ENCODE measurements around the gene PCDHA4. TPM values are rescaled to one million over a fixed set of nuclear protein-coding genes. Genes with fewer than 3 reads are reported as not detected.
"Not testable (repeated sequence)": the region's sequence is repeated elsewhere in the genome, so short reads cannot be mapped to it uniquely, and the experiment has no call there.

The PCDHA4 gene
- polyA plus RNA-seq, 1 donor = 0.12 TPM

- DNase-seq = no peak
Observed at GRCh38 chr5:140821375-140822280, 14.8 kb downstream of the PCDHA4 start, which contains the start of gene PCDHA5. TSS of gene PCDHA5 (plus strand) at chr5:140821613.

- no peak for DNase-seq
Observed at GRCh38 chr5:140822281-140822629, 15.4 kb downstream of the PCDHA4 start.

GRCh38 chr5:140822969-140823368 is 16.1 kb downstream of the PCDHA4 start:
- DNase-seq = not testable (repeated sequence)

GRCh38 chr5:140823475-140823874 is 16.6 kb downstream of the PCDHA4 start:
- no peak for DNase-seq

- no peak for DNase-seq
Observed at GRCh38 chr5:140827704-140828361, 21.0 kb downstream of the PCDHA4 start, which contains the start of gene PCDHA6. TSS of gene PCDHA6 (plus strand) at chr5:140827960. CDS start at chr5:140828092, 132 bp downstream.

GRCh38 chr5:140828362-140828737 is 21.5 kb downstream of the PCDHA4 start:
- DNase-seq = no peak

GRCh38 chr5:140829511-140830501 is 22.9 kb downstream of the PCDHA4 start:
- DNase-seq = not testable (repeated sequence)

GRCh38 chr5:140833993-140834392 is 27.1 kb downstream of the PCDHA4 start, which contains the start of gene PCDHA7:
TSS of gene PCDHA7 (plus strand) at chr5:140834269. CDS start at chr5:140834384, 115 bp downstream.
- no peak for DNase-seq

- not testable (repeated sequence) for DNase-seq
Observed at GRCh38 chr5:140834439-140835008, 27.7 kb downstream of the PCDHA4 start.

GRCh38 chr5:140835622-140836510 is 29.0 kb downstream of the PCDHA4 start:
- no peak for DNase-seq

GRCh38 chr5:140840978-140841962 is 34.4 kb downstream of the PCDHA4 start, which contains the start of gene PCDHA8:
TSS of gene PCDHA8 (plus strand) at chr5:140841187. CDS start at chr5:140841322, 135 bp downstream.
- no peak for DNase-seq

GRCh38 chr5:140842798-140843733 is 36.2 kb downstream of the PCDHA4 start:
- no peak for DNase-seq

- DNase-seq = not testable (repeated sequence)
Observed at GRCh38 chr5:140848139-140849102, 41.6 kb downstream of the PCDHA4 start, which contains the start of gene PCDHA9. TSS of gene PCDHA9 (plus strand) at chr5:140848382. CDS start at chr5:140848496, 114 bp downstream.

GRCh38 chr5:140849831-140850634 is 43.2 kb downstream of the PCDHA4 start:
- DNase-seq = not testable (repeated sequence)

- DNase-seq = no peak
Observed at GRCh38 chr5:140855772-140856674, 49.2 kb downstream of the PCDHA4 start, which contains the start of gene PCDHA10. TSS of gene PCDHA10 (plus strand) at chr5:140855897. CDS start at chr5:140856049, 152 bp downstream.
